HepG2 (cell line): ENCODE results near the gene GPR17. TPM values are rescaled to one million over a fixed set of nuclear protein-coding genes. Genes with fewer than 3 reads are reported as not detected.

Experiments used
- ATAC-seq: fragments of 200-7000 bp; cut with Tn5 transposase; 3 replicates; pipeline ENCODE4 v1.9.1; 2020; ENCODE audit warnings: mild to moderate bottlenecking, moderate library complexity
- BruUV-seq: library from RNA; stranded (reverse); fragments of 400-500 nt; replicated peaks from 2 replicates; lab custom pipeline; 2021; lab: Mats Ljungman, UMichigan
- CTCF ChIA-PET: fragments of 300-600 bp; formaldehyde crosslinking; extraction: SDS; loops from one replicate; lab custom pipeline; 2021; ENCODE audit warnings: low total read pairs, inconsistent platforms, low intra/inter-chr PET ratio; lab: Yijun Ruan, JAX
- POLR2A ChIA-PET: fragments of 350-600 bp; sonication (Branson Sonifier 250); formaldehyde crosslinking; loops from one replicate; lab custom pipeline; 2020; ENCODE audit warnings: antibody characterized with exemption, inconsistent platforms; lab: Yijun Ruan, JAX
- DNase-seq: peaks from one replicate; pipeline ENCODE4 v3.0.0-alpha.2; 2015; ENCODE audit warnings: low spot score
- FAIRE-seq: peaks from 3 replicates; lab custom pipeline; 2011; peaks lifted over from hg19 to GRCh38; lab: Jason Lieb, UNC
- H2AFZ ChIP-seq: one replicate; pipeline ENCODE4 v1.6.1; 2011; ENCODE audit warnings: low read length, inconsistent platforms
- H3K27ac ChIP-seq: fragments of 300-600 bp; 3 replicates; pipeline ENCODE4 v1.8.0; 2011; ENCODE audit warnings: mixed run types, mild to moderate bottlenecking, mixed read lengths, low read length, inconsistent platforms; ENCODE audit not compliant: insufficient read depth; ENCODE audit errors: extremely low read length
- H3K27me3 ChIP-seq, 2 experiments: fragments of 200-600 bp in 1 of 2; 2 replicates in 1 of 2; 3 replicates in 1 of 2; pipeline versions ENCODE4 v1.6.0 to v1.8.0; 2011; ENCODE audit warnings: low read length in 2 of 2, mild to moderate bottlenecking in 2 of 2, moderate library complexity in 2 of 2, inconsistent platforms in 1 of 2; ENCODE audit not compliant: insufficient read depth in 2 of 2, control insufficient read depth in 1 of 2
- H3K36me3 ChIP-seq, 2 experiments: fragments of 200-600 bp in 1 of 2; replicated peaks in 1 of 2; 2 replicates in 1 of 2; 3 replicates in 1 of 2; pipeline versions ENCODE4 v1.5.1 to v1.8.0; 2011; ENCODE audit warnings: low read length in 2 of 2, inconsistent platforms in 1 of 2; ENCODE audit not compliant: insufficient read depth in 2 of 2, control insufficient read depth in 1 of 2
- H3K4me1 ChIP-seq: 2 replicates; pipeline ENCODE4 v1.5.1; 2012; ENCODE audit warnings: low read length, inconsistent platforms; ENCODE audit not compliant: insufficient read depth
- H3K4me2 ChIP-seq: 2 replicates; pipeline ENCODE4 v1.6.0; 2011; ENCODE audit warnings: low read depth, low read length, inconsistent platforms
- H3K4me3 ChIP-seq, 3 experiments: fragments of 200-600 bp in 1 of 3; sonication (generic), shearing (Covaris generic) in 1 of 3; replicated peaks in 1 of 3; 2 replicates each; pipeline ENCODE4 v1.5.1; 2011 to 2016; ENCODE audit warnings: low read length in 3 of 3, inconsistent platforms in 2 of 3, low read depth in 2 of 3, mild to moderate bottlenecking in 2 of 3, control low read depth in 1 of 3, mixed read lengths in 1 of 3; ENCODE audit not compliant: insufficient read depth in 1 of 3
- H3K79me2 ChIP-seq: one replicate; pipeline ENCODE4 v1.6.1; 2011; ENCODE audit warnings: low read length, inconsistent platforms; ENCODE audit not compliant: insufficient read depth
- H3K9ac ChIP-seq: 2 replicates; pipeline ENCODE4 v1.6.0; 2011; ENCODE audit warnings: mild to moderate bottlenecking, low read depth, low read length, inconsistent platforms; ENCODE audit not compliant: insufficient read depth
- H3K9me3 ChIP-seq: 2 replicates; pipeline ENCODE4 v1.5.1; 2012; ENCODE audit warnings: mild to moderate bottlenecking, low read length
- H4K20me1 ChIP-seq: 2 replicates; pipeline ENCODE4 v1.6.0; 2011; ENCODE audit warnings: inconsistent platforms, mild to moderate bottlenecking, low read length, moderate library complexity; ENCODE audit not compliant: insufficient read depth
- NKX3-1 ChIP-seq: sonication (generic); formaldehyde crosslinking; IDR thresholded peaks from 2 replicates; pipeline ENCODE4 v1.5.0; 2020; ENCODE audit warnings: missing genetic modification reagents
- PHF5A ChIP-seq: IDR thresholded peaks from one replicate; pipeline ENCODE4 v1.6.1; 2018; ENCODE audit warnings: low read depth, missing genetic modification reagents; ENCODE audit not compliant: unreplicated experiment
- RBAK ChIP-seq: sonication (generic); formaldehyde crosslinking; IDR thresholded peaks from 2 replicates; pipeline ENCODE4 v1.5.1; 2020; ENCODE audit warnings: mild to moderate bottlenecking, missing genetic modification reagents
- SMARCC2 ChIP-seq: fragments of 450-650 bp; IDR thresholded peaks from 2 replicates; pipeline ENCODE4 v1.6.1; 2017; ENCODE audit warnings: antibody characterized with exemption, mild to moderate bottlenecking
- TAF15 ChIP-seq: fragments of 200-400 bp; formaldehyde crosslinking; IDR thresholded peaks from one replicate; pipeline ENCODE4 v1.6.1; 2018; ENCODE audit warnings: mild to moderate bottlenecking, low read depth, low read length; ENCODE audit not compliant: poor library complexity, severe bottlenecking
- ZNF33A ChIP-seq: sonication (generic); formaldehyde crosslinking; IDR thresholded peaks from 2 replicates; pipeline ENCODE4 v1.5.1; 2020; ENCODE audit warnings: missing genetic modification reagents, mild to moderate bottlenecking, moderate library complexity, borderline replicate concordance
- ZSCAN9 ChIP-seq: IDR thresholded peaks from 2 replicates; pipeline ENCODE4 v1.6.1; 2016; ENCODE audit warnings: borderline replicate concordance
- WGBS: methylation state at CpG from one replicate; pipeline ENCODE4 v1.1.6; 2017; ENCODE audit warnings: low lambda C conversion rate; 5-methylcytosine and 5-hydroxymethylcytosine counted together
- in situ Hi-C: cut with HindIII; loops from 2 replicates; pipeline ENCODE4 v1.10.0; 2017; ENCODE audit warnings: low pct_unique_long_range_greater_than_20kb; ENCODE audit not compliant: extremely low pct_ligation_motif_present
- intact Hi-C: fragments of 100-400 bp; cut with micrococcal nuclease; formaldehyde crosslinking; loops from one replicate; pipeline ENCODE4 v1.10.0; 2022; ENCODE audit not compliant: unreplicated experiment
- polyA plus RNA-seq, 8 experiments: library from polyadenylated mRNA; depleted of rRNA in 3 of 8; stranded (reverse) in 7 of 8; unstranded in 1 of 8; fragments of >200 nt; fragmentation: Illumina TruSeq in 4 of 8; extraction: Trizol in 4 of 8; gene quantifications; 2 replicates each; pipeline versions ENCODE4 v1.2.1 to v1.2.3, GENCODE V29; 2011 to 2016; ENCODE audit warnings: low read depth in 4 of 8, missing spikeins in 1 of 8, mixed read lengths in 1 of 8; ENCODE audit not compliant: insufficient read depth in 1 of 8
- total RNA-seq, 5 experiments: library from RNA; depleted of rRNA; stranded (reverse); fragments of >200 nt; fragmentation: Illumina TruSeq; extraction: Trizol; gene quantifications; 2 replicates each; pipeline ENCODE4 v1.2.3, GENCODE V29; 2016; ENCODE audit warnings: low read depth in 1 of 5
- TF ChIP-seq, protein P1 (sequence below): sonication (generic); formaldehyde crosslinking; IDR thresholded peaks from 2 replicates; pipeline ENCODE4 v1.5.0; 2020; ENCODE audit warnings: missing genetic modification reagents, mild to moderate bottlenecking, borderline replicate concordance
- TF ChIP-seq, protein P2 (sequence below): sonication (generic); formaldehyde crosslinking; IDR thresholded peaks from 2 replicates; pipeline ENCODE4 v1.4.0; 2020; ENCODE audit warnings: missing genetic modification reagents
- TF ChIP-seq, protein P3 (sequence below): sonication (generic); formaldehyde crosslinking; IDR thresholded peaks from 2 replicates; pipeline ENCODE4 v1.4.0; 2020; ENCODE audit warnings: mild to moderate bottlenecking, low read depth, missing genetic modification reagents

The GPR17 gene
- total and polyA plus RNA-seq, 2 of the 13 experiments (the other 11 are each of a cell fraction or from before 2014, with no cell fraction given): not detected

DNA sequence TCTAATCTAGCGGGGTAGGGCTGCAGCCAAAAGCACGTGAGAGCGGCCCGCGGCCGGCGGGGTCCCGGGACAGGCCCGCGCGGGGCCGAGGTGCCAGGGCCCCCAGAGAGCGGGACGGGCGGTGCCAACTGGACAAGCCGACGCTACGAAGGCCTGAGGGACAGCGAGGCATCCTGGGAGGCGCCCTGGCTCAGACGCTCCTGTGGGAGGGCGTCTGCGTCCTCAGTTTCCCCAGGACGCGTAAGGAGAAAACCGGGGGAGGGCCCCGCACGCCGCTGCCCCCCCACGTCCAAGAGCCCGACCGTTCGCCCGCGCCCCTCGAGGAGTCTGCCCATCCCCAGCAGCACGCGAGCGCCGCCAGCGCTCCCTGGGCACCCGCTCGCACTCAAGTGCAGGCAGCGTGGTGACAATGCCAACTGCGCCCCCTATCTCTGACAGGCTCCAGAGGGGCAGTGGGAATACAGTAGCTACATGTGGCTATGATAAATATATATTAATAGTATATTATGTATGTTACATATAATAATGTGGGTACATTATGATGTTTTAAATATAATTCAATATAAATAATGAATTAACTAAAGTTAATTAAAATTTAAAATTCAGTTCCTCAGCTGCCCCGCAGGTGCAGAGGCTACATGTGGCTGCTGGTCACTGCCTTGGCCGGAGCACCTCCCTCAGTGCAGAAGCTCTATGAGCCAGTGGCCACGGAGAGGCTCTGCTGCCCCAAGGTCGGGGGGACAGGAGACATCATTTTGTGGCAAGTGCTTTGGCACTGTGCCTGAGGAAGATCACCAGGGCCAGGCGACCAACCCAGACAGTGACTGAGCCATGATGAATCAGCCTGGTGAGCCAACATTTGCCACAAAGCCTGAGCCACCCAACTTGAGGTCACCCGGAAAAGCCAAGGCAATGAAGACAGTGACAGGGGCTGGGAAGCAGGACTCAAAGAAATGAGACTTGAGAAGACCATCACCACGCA is 49.8 kb downstream of the GPR17 start:
- Histone ChIP-seq H3K4me2 (no peak overlapping the region), H3K27me3 (no peaks in the 10 kb centered on the region), H4K20me1 (no peaks in the 10 kb centered on the region), H3K27ac (no peak overlapping the region), H3K36me3 (no peaks in the 10 kb centered on the region), H2AFZ (no peak overlapping the region), H3K9ac (no peak overlapping the region), H3K9me3 (peaks cover 12% of the 10 kb centered on the region), H3K4me3 (no peak overlapping the region), H3K4me1 (peaks cover 8% of the 10 kb centered on the region), H3K79me2 (no peaks in the 10 kb centered on the region)
- ChIA-PET POLR2A (no interaction called here), CTCF (no interaction called here)
- in situ Hi-C loops (no loop called here), intact Hi-C loops (no loop called here)
- no TSS peak for BruUV-seq
- no peak for FAIRE-seq
- no peak for ATAC-seq
- WGBS: 89% methylated on average over 52 of the region's 52 CpGs
- DNase-seq: no peak
- TF ChIP-seq, protein P1, sequence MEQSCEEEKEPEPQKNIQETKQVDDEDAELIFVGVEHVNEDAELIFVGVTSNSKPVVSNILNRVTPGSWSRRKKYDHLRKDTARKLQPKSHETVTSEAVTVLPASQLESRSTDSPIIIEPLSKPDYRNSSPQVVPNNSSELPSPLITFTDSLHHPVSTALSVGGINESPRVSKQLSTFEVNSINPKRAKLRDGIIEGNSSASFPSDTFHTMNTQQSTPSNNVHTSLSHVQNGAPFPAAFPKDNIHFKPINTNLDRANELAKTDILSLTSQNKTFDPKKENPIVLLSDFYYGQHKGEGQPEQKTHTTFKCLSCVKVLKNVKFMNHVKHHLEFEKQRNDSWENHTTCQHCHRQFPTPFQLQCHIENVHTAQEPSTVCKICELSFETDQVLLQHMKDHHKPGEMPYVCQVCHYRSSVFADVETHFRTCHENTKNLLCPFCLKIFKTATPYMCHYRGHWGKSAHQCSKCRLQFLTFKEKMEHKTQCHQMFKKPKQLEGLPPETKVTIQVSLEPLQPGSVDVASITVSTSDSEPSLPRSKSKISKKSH (CRISPR knock-in tag): no peak
- no peak for TF ChIP-seq RBAK (CRISPR knock-in tag)
- TF ChIP-seq NKX3-1 (CRISPR knock-in tag): no peak
- no peak for TF ChIP-seq SMARCC2
- no peak for TF ChIP-seq PHF5A
- TF ChIP-seq, protein P2, sequence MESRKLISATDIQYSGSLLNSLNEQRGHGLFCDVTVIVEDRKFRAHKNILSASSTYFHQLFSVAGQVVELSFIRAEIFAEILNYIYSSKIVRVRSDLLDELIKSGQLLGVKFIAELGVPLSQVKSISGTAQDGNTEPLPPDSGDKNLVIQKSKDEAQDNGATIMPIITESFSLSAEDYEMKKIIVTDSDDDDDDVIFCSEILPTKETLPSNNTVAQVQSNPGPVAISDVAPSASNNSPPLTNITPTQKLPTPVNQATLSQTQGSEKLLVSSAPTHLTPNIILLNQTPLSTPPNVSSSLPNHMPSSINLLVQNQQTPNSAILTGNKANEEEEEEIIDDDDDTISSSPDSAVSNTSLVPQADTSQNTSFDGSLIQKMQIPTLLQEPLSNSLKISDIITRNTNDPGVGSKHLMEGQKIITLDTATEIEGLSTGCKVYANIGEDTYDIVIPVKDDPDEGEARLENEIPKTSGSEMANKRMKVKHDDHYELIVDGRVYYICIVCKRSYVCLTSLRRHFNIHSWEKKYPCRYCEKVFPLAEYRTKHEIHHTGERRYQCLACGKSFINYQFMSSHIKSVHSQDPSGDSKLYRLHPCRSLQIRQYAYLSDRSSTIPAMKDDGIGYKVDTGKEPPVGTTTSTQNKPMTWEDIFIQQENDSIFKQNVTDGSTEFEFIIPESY (CRISPR knock-in tag): 0 out of 2 replicates have a peak, but pooled peaks have one; percentile 35
- TF ChIP-seq ZSCAN9 (CRISPR knock-in tag): no peak
- TF ChIP-seq ZNF33A (CRISPR knock-in tag): no peak
- TF ChIP-seq, protein P3, sequence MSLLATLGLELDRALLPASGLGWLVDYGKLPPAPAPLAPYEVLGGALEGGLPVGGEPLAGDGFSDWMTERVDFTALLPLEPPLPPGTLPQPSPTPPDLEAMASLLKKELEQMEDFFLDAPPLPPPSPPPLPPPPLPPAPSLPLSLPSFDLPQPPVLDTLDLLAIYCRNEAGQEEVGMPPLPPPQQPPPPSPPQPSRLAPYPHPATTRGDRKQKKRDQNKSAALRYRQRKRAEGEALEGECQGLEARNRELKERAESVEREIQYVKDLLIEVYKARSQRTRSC (CRISPR knock-in tag): no peak
- peak; percentile 62 for TF ChIP-seq TAF15
